ENCODE measurements around the gene BSND. TPM values are rescaled to one million over a fixed set of nuclear protein-coding genes. Genes with fewer than 3 reads are reported as not detected.

Gene BSND
- total and polyA plus RNA-seq, 4 donors: 0.02 TPM; not detected in 3

DNA sequence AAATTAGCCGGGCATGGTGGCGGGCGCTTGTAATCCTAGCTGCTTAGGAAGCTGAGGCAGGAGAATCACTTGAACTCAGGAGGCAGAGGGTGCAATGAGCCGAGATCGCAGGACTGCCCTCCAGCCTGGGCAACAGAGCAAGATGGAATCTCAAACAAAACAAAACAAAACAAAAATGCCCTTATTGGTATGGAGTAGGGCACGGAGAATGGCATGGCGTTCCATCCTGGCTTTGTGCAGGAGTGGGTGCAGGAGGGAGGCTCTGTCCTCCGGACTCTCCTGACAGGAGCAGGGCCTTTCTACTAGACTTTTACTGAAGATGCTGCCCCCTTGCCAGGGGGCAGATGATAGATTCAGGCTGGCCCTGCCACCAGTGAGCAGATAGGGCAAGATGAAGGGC, 17.3 kb upstream of the BSND start:
- TF ChIP-seq, protein P1, sequence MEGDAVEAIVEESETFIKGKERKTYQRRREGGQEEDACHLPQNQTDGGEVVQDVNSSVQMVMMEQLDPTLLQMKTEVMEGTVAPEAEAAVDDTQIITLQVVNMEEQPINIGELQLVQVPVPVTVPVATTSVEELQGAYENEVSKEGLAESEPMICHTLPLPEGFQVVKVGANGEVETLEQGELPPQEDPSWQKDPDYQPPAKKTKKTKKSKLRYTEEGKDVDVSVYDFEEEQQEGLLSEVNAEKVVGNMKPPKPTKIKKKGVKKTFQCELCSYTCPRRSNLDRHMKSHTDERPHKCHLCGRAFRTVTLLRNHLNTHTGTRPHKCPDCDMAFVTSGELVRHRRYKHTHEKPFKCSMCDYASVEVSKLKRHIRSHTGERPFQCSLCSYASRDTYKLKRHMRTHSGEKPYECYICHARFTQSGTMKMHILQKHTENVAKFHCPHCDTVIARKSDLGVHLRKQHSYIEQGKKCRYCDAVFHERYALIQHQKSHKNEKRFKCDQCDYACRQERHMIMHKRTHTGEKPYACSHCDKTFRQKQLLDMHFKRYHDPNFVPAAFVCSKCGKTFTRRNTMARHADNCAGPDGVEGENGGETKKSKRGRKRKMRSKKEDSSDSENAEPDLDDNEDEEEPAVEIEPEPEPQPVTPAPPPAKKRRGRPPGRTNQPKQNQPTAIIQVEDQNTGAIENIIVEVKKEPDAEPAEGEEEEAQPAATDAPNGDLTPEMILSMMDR (IDR thresholded peaks at IDR 0.05; ENCODE audit: control extremely low read depth, extremely low read depth): no peak
- 93 to 94% methylated on average over 8 of the region's 8 CpGs for WGBS, 2 donors
- H3K4me1 ChIP-seq (ENCODE audit: control insufficient read depth in 5 of 5, insufficient read depth in 5 of 5, low read length in 5 of 5): peaks cover 0 to 6% (median 0%) of the 10 kb centered on the region in 5 donors
- H3K27ac ChIP-seq (ENCODE audit: low read depth in 1 of 2, low read length in 1 of 2): no peak overlapping the region
- H3K9me3 ChIP-seq (ENCODE audit: control insufficient read depth in 4 of 4, insufficient read depth in 3 of 4, low read length in 3 of 4): no peaks in the 10 kb centered on the region
- H3K4me3 ChIP-seq: no peak overlapping the region
- peaks cover 0 to 33% (median 27%) of the 10 kb centered on the region in 3 donors for H3K27me3 ChIP-seq (ENCODE audit: control insufficient read depth in 3 of 3, insufficient read depth in 3 of 3, low read length in 2 of 3)
- ATAC-seq (ENCODE audit: insufficient read depth, low FRiP score) (no peak), DNase-seq (no peak)
- H3K9ac ChIP-seq (ENCODE audit: insufficient read depth in 1 of 2, low read length in 2 of 2): no peak overlapping the region
- H3K36me3 ChIP-seq (ENCODE audit: control insufficient read depth in 4 of 4, insufficient read depth in 4 of 4, low read length in 4 of 4): no peaks in the 10 kb centered on the region

DNA sequence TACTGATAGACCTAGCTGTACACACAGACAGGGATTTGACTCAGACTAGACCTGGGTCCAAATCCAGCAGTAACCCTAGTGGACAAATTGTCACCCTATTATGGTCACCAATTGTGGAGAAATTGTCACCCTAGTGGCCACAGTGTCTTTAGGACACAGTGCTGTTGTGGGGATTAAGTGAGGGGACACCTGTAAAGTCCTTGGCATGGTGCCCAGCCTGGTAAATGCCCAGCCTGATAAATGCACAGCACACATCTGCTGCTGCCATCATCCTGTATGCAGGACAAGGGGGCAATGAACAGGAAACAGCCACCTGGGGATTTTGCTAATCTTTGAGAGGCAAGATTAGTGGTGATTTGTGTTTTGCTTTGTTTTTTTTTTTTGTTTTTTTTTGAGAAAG, 16.0 kb upstream of the BSND start:
- Histone ChIP-seq H3K27ac (ENCODE audit: low read depth in 1 of 2, low read length in 1 of 2) (no peak overlapping the region), H3K4me1 (ENCODE audit: control insufficient read depth in 5 of 5, insufficient read depth in 5 of 5, low read length in 5 of 5) (peaks cover 0 to 6% (median 0%) of the 10 kb centered on the region in 5 donors), H3K4me3 (no peak overlapping the region), H3K9ac (ENCODE audit: insufficient read depth in 1 of 2, low read length in 2 of 2) (no peak overlapping the region), H3K9me3 (ENCODE audit: control insufficient read depth in 4 of 4, insufficient read depth in 3 of 4, low read length in 3 of 4) (no peaks in the 10 kb centered on the region), H3K27me3 (ENCODE audit: control insufficient read depth in 3 of 3, insufficient read depth in 3 of 3, low read length in 2 of 3) (peaks cover 0 to 33% (median 27%) of the 10 kb centered on the region in 3 donors), H3K36me3 (ENCODE audit: control insufficient read depth in 4 of 4, insufficient read depth in 4 of 4, low read length in 4 of 4) (no peaks in the 10 kb centered on the region)
- ATAC-seq (ENCODE audit: insufficient read depth, low FRiP score): no peak
- TF ChIP-seq, protein P1 (IDR thresholded peaks at IDR 0.05; ENCODE audit: control extremely low read depth, extremely low read depth): no peak
- DNase-seq: no peak

DNA sequence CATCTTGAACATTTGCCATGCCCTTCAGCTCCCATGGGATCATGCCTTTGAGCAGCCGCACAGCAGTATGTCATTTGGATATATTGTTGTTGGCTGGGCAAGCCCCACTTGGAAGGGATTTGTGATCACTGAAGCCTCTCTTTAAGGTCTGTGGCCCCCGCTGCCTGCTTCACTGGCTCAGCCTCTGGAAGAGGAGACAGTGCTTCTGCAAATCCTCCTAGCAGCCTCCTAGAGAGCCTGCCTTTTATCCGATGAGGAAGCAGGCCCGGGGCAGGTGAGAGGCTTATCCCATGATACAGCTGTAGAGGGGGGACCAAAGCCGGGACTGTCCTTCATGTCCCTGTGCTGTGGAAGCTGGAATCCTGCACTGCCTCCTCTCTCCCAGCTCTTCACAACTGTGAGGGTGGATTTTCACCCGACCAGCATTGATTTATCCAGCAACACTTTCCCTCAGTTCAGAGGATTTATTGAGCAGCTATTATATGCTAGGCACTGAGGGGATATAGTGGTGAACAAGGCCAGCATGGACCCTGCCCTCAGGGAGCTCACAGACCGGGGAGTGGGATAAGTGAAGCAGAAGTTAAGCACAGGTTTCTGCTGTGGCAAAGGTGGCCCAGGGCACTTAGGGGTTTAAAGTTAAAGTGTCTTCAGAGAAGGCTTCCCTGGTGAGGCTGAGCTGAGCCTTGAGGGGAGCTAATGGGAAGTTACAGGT, 14.4 kb upstream of the BSND start:
- DNase-seq (no peak), ATAC-seq (ENCODE audit: insufficient read depth, low FRiP score) (no peak)
- peaks cover 0 to 6% (median 0%) of the 10 kb centered on the region in 5 donors for H3K4me1 ChIP-seq (ENCODE audit: control insufficient read depth in 5 of 5, insufficient read depth in 5 of 5, low read length in 5 of 5)
- no peaks in the 10 kb centered on the region for H3K36me3 ChIP-seq (ENCODE audit: control insufficient read depth in 4 of 4, insufficient read depth in 4 of 4, low read length in 4 of 4)
- TF ChIP-seq, protein P1 (IDR thresholded peaks at IDR 0.05; ENCODE audit: control extremely low read depth, extremely low read depth): no peak
- H3K27ac ChIP-seq (ENCODE audit: low read depth in 1 of 2, low read length in 1 of 2): no peak overlapping the region
- H3K4me3 ChIP-seq: no peak overlapping the region
- peaks cover 0 to 33% (median 25%) of the 10 kb centered on the region in 3 donors for H3K27me3 ChIP-seq (ENCODE audit: control insufficient read depth in 3 of 3, insufficient read depth in 3 of 3, low read length in 2 of 3)
- no peak overlapping the region for H3K9ac ChIP-seq (ENCODE audit: insufficient read depth in 1 of 2, low read length in 2 of 2)
- 61 to 74% methylated on average over 7 of the region's 7 CpGs for WGBS, 2 donors
- H3K9me3 ChIP-seq (ENCODE audit: control insufficient read depth in 4 of 4, insufficient read depth in 3 of 4, low read length in 3 of 4): no peaks in the 10 kb centered on the region
